ENCODE results near the gene CTAGE9.
"Not testable (repeated sequence)": the region's sequence is repeated elsewhere in the genome, so short reads cannot be mapped to it uniquely, and the experiment has no call there.

DNA sequence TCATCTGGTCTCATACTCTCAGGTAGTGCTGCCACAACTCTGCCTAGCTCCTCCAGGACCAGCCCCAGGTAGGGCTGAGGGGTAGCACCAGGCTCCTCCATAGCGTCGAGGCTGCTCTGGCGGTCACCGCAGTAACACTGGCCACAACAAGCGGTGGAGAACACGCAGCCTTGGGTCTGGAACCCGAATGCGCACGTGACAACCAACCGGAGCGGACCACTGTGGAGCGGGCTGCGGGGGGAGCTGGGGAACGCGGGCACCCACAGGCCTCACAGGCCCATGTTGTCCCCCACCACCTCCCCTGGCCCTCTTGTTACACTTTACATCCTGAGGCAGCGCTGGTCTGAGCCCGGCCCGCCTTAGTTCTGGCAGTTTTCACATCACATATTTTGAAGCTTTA lies at the start of gene CTAGE9:
- not testable (repeated sequence) for TF ChIP-seq POLR2A (IDR thresholded peaks at IDR 0.05)
- TF ChIP-seq, protein P1, sequence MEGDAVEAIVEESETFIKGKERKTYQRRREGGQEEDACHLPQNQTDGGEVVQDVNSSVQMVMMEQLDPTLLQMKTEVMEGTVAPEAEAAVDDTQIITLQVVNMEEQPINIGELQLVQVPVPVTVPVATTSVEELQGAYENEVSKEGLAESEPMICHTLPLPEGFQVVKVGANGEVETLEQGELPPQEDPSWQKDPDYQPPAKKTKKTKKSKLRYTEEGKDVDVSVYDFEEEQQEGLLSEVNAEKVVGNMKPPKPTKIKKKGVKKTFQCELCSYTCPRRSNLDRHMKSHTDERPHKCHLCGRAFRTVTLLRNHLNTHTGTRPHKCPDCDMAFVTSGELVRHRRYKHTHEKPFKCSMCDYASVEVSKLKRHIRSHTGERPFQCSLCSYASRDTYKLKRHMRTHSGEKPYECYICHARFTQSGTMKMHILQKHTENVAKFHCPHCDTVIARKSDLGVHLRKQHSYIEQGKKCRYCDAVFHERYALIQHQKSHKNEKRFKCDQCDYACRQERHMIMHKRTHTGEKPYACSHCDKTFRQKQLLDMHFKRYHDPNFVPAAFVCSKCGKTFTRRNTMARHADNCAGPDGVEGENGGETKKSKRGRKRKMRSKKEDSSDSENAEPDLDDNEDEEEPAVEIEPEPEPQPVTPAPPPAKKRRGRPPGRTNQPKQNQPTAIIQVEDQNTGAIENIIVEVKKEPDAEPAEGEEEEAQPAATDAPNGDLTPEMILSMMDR (IDR thresholded peaks at IDR 0.05 in 4 of 5, conservative IDR thresholded peaks at IDR 0.05 in 1 of 5) = not testable (repeated sequence)

All from gastrocnemius medialis (tissue), 4 donors.